ENCODE results near the gene EPO.

GRCh38 chr7:100681491-100682227, 38.6 kb upstream of the EPO start:
- TF ChIP-seq CTCF (conservative IDR thresholded peaks at IDR 0.05), result no peak
- no peak for TF ChIP-seq ZFX (IDR thresholded peaks at IDR 0.05)
